ENCODE measurements around the gene WWC1.

Gene WWC1

GRCh38 chr5:168360521-168361285 is 69.3 kb downstream of the WWC1 start:
- no peak for DNase-seq (ENCODE audit: low read depth in 3 of 3, low spot score in 1 of 3)

GRCh38 chr5:168362097-168362885 is 70.8 kb downstream of the WWC1 start:
- DNase-seq (ENCODE audit: low read depth in 3 of 3, low spot score in 1 of 3) = no peak

- DNase-seq (ENCODE audit: low read depth in 3 of 3, low spot score in 1 of 3) = no peak
These were observed 72.8 kb downstream of the WWC1 start for GRCh38 chr5:168364151-168364661.

GRCh38 chr5:168364750-168365550 is 73.5 kb downstream of the WWC1 start:
- no peak for DNase-seq (ENCODE audit: low read depth in 3 of 3, low spot score in 1 of 3)

- no peak for DNase-seq (ENCODE audit: low read depth in 3 of 3, low spot score in 1 of 3)
These were observed 74.2 kb downstream of the WWC1 start for GRCh38 chr5:168365581-168366081.

GRCh38 chr5:168366116-168366515 is 74.7 kb downstream of the WWC1 start:
- no peak for DNase-seq (ENCODE audit: low read depth in 3 of 3, low spot score in 1 of 3)

GRCh38 chr5:168368854-168369253 is 77.4 kb downstream of the WWC1 start:
- DNase-seq (ENCODE audit: low read depth in 3 of 3, low spot score in 1 of 3) = no peak

- no peak for DNase-seq (ENCODE audit: low read depth in 3 of 3, low spot score in 1 of 3)
These were observed 79.4 kb downstream of the WWC1 start for GRCh38 chr5:168370831-168371230.

GRCh38 chr5:168372356-168372946 is 81.0 kb downstream of the WWC1 start:
- DNase-seq (ENCODE audit: low read depth in 3 of 3, low spot score in 1 of 3) = no peak

- no peak for DNase-seq (ENCODE audit: low read depth in 3 of 3, low spot score in 1 of 3)
These were observed 83.1 kb downstream of the WWC1 start for GRCh38 chr5:168374532-168374931.

- no peak for DNase-seq (ENCODE audit: low read depth in 3 of 3, low spot score in 1 of 3)
These were observed 83.8 kb downstream of the WWC1 start for GRCh38 chr5:168375214-168375613.

GRCh38 chr5:168377525-168377924 is 86.1 kb downstream of the WWC1 start:
- DNase-seq (ENCODE audit: low read depth in 3 of 3, low spot score in 1 of 3) = no peak

- no peak for DNase-seq (ENCODE audit: low read depth in 3 of 3, low spot score in 1 of 3)
These were observed 87.3 kb downstream of the WWC1 start for GRCh38 chr5:168378741-168379140.

- DNase-seq (ENCODE audit: low read depth in 3 of 3, low spot score in 1 of 3) = no peak
These were observed 91.0 kb downstream of the WWC1 start for GRCh38 chr5:168382421-168382820.

- DNase-seq (ENCODE audit: low read depth in 3 of 3, low spot score in 1 of 3) = no peak
These were observed 99.0 kb downstream of the WWC1 start for GRCh38 chr5:168390491-168390890.

GRCh38 chr5:168393773-168394172 is 102.3 kb downstream of the WWC1 start:
- DNase-seq (ENCODE audit: low read depth in 3 of 3, low spot score in 1 of 3) = no peak

- DNase-seq (ENCODE audit: low read depth in 3 of 3, low spot score in 1 of 3) = no peak
These were observed 109.2 kb downstream of the WWC1 start for GRCh38 chr5:168400429-168401220.

GRCh38 chr5:168401226-168401625 is 109.8 kb downstream of the WWC1 start:
- DNase-seq (ENCODE audit: low read depth in 3 of 3, low spot score in 1 of 3) = no peak

GRCh38 chr5:168401880-168402279 is 110.4 kb downstream of the WWC1 start:
- DNase-seq (ENCODE audit: low read depth in 3 of 3, low spot score in 1 of 3) = no peak

GRCh38 chr5:168404365-168404764 is 112.9 kb downstream of the WWC1 start:
- no peak for DNase-seq (ENCODE audit: low read depth in 3 of 3, low spot score in 1 of 3)

Data from stimulated activated CD4-positive, alpha-beta T cell treated with anti-CD3 and anti-CD28 coated beads, TNF-alpha, amount 100 ng/mL, for 1 hour (primary cell).